ENCODE measurements around the gene PEF1. TPM values are rescaled to one million over a fixed set of nuclear protein-coding genes. Genes with fewer than 3 reads are reported as not detected.
A peak's percentile ranks its signal among the peaks of the same experiment; 100 is the strongest.

PEF1 gene
- total RNA-seq, 4 donors from 2014 or later, result 101 to 124 (median 115) TPM

DNA sequence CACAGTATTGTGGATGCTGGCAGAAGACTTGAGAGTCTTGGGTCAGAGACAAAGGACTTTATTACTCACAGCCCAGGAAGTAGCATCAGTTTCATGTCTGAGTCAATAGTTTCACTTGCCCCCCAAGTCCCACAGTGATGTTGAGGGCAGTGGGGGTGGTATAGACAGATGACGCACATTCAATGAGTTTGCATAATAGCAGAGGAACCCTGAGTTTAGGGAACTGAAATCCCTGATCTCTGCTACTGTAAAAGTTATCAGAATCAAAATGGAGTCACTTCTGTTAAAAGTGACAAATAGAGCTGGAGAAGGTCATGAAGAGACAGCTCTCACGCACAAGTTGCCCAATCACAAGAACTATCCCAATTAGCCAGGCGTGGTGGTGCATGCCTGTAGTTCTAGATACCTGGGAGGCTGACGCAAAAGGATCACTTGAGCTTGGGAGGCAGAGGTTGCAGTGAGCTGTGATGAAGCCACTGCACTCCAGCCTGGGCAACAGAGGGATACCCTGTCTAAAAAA is 38.7 kb downstream of the PEF1 start:
- no peak overlapping the region for H3K4me3 ChIP-seq (ENCODE audit: low read depth, poor library complexity, severe bottlenecking)
- intact Hi-C loops (cut with DNase I; ENCODE audit: low total_unique reads), result no loop called here
- TF ChIP-seq POLR2A (IDR thresholded peaks at IDR 0.05), result no peak
- TF ChIP-seq, protein P1, sequence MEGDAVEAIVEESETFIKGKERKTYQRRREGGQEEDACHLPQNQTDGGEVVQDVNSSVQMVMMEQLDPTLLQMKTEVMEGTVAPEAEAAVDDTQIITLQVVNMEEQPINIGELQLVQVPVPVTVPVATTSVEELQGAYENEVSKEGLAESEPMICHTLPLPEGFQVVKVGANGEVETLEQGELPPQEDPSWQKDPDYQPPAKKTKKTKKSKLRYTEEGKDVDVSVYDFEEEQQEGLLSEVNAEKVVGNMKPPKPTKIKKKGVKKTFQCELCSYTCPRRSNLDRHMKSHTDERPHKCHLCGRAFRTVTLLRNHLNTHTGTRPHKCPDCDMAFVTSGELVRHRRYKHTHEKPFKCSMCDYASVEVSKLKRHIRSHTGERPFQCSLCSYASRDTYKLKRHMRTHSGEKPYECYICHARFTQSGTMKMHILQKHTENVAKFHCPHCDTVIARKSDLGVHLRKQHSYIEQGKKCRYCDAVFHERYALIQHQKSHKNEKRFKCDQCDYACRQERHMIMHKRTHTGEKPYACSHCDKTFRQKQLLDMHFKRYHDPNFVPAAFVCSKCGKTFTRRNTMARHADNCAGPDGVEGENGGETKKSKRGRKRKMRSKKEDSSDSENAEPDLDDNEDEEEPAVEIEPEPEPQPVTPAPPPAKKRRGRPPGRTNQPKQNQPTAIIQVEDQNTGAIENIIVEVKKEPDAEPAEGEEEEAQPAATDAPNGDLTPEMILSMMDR (IDR thresholded peaks at IDR 0.05), result no peak
- 88 to 91% methylated on average over 4 of the region's 4 CpGs for WGBS, 2 donors
- peak in 1 of 2 donors; percentile 70 for DNase-seq (ENCODE audit: low spot score in 2 of 2)

DNA sequence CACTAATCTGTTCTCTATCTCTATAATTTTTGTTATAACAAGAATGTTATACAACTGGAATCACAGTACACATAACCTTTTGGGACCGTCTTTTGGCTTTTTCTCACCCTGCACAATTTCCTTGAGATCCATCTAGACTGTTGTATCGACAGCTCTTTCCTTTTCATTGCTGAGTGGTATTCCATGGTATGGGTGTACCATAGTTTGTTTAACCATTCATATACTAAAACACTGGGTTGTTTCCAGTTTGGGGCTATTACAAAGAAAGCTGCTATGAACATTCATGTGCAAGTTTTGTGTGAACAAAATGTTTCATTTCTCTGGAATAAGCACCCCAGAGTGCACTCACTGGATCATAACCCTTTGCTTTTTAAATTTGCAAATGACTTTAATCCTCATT is 42.6 kb downstream of the PEF1 start:
- TF ChIP-seq, protein P1 (IDR thresholded peaks at IDR 0.05), result no peak
- 96 to 97% methylated on average over 2 of the region's 2 CpGs for WGBS, 2 donors
- H3K4me3 ChIP-seq (ENCODE audit: low read depth, poor library complexity, severe bottlenecking), result no peak overlapping the region
- intact Hi-C loops (cut with DNase I; ENCODE audit: low total_unique reads), result no loop called here
- no peak for DNase-seq (ENCODE audit: low spot score in 2 of 2)

DNA sequence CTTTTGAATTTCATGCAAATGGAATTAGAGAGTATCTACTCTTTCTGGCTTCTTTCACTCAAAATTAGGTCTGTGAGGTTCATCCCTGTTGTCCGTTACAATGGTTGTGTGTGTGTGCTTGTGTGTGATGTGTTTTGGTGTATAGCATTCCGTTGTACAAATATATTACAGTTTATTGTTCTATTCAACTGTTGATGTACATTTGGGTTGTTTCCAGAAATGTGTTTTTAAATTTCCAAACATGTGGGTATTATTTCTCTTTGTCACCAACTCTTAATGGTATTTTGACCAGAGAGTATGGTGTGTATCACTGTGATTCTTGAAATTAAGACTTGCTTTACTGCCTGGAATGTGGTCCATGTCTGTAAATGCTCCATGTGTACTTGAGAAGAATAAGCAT is 44.0 kb downstream of the PEF1 start:
- intact Hi-C loops (cut with DNase I; ENCODE audit: low total_unique reads), result no loop called here

GRCh38 chr1:31598980-31599379 is 45.7 kb downstream of the PEF1 start:
- peak in 1 of 2 donors; percentile 68 for DNase-seq (ENCODE audit: low spot score in 2 of 2)
- intact Hi-C loops (cut with DNase I; ENCODE audit: low total_unique reads), result no loop called here
- H3K4me3 ChIP-seq (ENCODE audit: low read depth, poor library complexity, severe bottlenecking), result no peak overlapping the region
- 82 to 96% methylated on average over 7 of the region's 7 CpGs for WGBS, 2 donors
- TF ChIP-seq POLR2A (IDR thresholded peaks at IDR 0.05), result no peak
- TF ChIP-seq, protein P1 (IDR thresholded peaks at IDR 0.05), result no peak

More for the DNA sequence above, 44.0 kb downstream of the PEF1 start:
- no peak overlapping the region for H3K4me3 ChIP-seq (ENCODE audit: low read depth, poor library complexity, severe bottlenecking)
- WGBS, 2 donors, result 60 to 72% methylated on average over 2 of the region's 2 CpGs
- TF ChIP-seq, protein P1 (IDR thresholded peaks at IDR 0.05), result no peak
- no peak for TF ChIP-seq POLR2A (IDR thresholded peaks at IDR 0.05)
- DNase-seq (ENCODE audit: low spot score in 2 of 2), result no peak

DNA sequence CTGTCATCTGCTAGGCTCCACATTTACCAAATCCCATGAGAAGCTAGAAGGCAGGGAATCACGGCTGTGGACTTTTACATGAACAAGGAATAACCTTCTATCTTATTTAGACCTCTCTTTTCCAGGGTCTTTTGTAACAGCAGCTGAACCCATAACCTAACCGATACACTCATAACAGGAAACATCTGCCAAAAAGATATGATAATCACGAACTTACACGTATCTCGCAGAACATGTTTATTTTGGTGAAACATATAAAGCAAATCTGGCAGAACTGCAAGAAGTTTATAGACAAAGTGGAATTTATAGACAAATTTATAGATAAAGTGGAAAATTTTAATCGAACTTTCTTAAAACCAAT is 48.0 kb downstream of the PEF1 start:
- TF ChIP-seq, protein P1 (IDR thresholded peaks at IDR 0.05), result no peak
- no peak for TF ChIP-seq POLR2A (IDR thresholded peaks at IDR 0.05)
- DNase-seq (ENCODE audit: low spot score in 2 of 2), result no peak
- WGBS, 2 donors, result 42 to 47% methylated on average over 6 of the region's 6 CpGs

More for the DNA sequence above, 48.0 kb downstream of the PEF1 start:
- intact Hi-C loops (cut with DNase I; ENCODE audit: low total_unique reads), result no loop called here
- H3K4me3 ChIP-seq (ENCODE audit: low read depth, poor library complexity, severe bottlenecking), result no peak overlapping the region
